ENCODE results near the gene MRPL47. TPM values are rescaled to one million over a fixed set of nuclear protein-coding genes. Genes with fewer than 3 reads are reported as not detected.

The MRPL47 gene
- total RNA-seq, 1 donor, result 40.6 TPM

DNA sequence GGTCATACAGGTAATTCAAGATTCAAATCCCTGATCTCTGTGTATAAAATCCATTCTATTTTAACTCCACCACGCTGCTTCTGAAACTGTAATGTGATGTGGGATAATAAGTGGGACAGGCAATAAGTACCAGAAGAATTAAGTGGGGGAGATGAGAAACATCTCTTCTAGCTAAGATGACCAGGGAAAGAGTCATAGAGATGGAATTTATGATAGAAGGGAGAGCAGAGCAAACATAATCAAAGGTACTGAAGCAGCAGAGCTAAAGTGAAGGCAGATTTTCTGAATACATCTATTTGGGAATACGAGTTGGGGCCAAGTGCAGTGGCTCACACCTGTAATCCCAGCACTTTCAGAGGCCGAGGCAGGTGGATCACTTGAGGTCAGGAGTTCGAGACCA lies 4.9 kb downstream of the MRPL47 start:
- H3K4me3 ChIP-seq (ENCODE audit: low read depth, low read length), result no peak overlapping the region
- TF ChIP-seq, protein P1, sequence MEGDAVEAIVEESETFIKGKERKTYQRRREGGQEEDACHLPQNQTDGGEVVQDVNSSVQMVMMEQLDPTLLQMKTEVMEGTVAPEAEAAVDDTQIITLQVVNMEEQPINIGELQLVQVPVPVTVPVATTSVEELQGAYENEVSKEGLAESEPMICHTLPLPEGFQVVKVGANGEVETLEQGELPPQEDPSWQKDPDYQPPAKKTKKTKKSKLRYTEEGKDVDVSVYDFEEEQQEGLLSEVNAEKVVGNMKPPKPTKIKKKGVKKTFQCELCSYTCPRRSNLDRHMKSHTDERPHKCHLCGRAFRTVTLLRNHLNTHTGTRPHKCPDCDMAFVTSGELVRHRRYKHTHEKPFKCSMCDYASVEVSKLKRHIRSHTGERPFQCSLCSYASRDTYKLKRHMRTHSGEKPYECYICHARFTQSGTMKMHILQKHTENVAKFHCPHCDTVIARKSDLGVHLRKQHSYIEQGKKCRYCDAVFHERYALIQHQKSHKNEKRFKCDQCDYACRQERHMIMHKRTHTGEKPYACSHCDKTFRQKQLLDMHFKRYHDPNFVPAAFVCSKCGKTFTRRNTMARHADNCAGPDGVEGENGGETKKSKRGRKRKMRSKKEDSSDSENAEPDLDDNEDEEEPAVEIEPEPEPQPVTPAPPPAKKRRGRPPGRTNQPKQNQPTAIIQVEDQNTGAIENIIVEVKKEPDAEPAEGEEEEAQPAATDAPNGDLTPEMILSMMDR (IDR thresholded peaks at IDR 0.05; ENCODE audit: insufficient read depth, low read length), result no peak
- DNase-seq (ENCODE audit: low read depth), result no peak

DNA sequence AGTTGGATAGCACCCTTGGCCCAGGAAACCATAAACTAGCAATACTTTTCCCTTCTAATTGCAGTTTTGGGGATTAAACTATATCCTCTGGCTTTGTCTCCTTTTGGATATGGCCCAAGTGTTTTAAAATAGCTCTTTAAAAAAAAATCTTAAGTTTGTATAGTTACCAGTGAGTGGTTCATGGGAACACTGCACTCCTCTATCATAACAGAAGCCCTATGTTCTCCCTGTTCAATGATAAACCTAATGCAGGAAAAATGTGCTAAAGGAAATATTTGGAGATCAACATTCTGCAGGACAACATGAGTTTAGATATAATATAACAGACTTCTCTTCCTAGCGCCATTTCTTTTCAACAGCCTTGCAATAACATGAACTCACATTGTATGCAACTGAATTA lies 13.1 kb downstream of the MRPL47 start:
- no peak overlapping the region for H3K4me3 ChIP-seq (ENCODE audit: low read depth, low read length)
- TF ChIP-seq, protein P1 (IDR thresholded peaks at IDR 0.05; ENCODE audit: insufficient read depth, low read length), result no peak
- no peak for DNase-seq (ENCODE audit: low read depth)

DNA sequence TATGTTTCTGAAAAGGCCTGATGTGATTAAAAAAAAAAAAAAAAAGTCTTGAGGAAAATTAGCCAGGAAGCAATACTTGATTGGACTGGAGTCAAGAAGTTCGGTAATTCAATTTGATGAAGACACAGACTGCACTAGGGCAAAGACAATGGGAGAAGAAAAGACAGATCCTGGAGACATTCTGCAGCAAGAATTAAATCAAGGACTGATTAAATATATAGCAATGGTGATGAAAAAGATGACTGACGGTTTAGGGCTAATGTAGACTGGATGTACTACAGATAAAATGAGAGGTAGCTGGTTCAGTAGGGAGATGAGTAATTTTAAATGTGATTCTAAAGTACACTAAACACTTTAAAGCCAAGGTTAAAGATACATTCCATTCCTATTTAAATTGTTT lies 13.8 kb downstream of the MRPL47 start:
- H3K4me3 ChIP-seq (ENCODE audit: low read depth, low read length), result no peak overlapping the region
- TF ChIP-seq, protein P1 (IDR thresholded peaks at IDR 0.05; ENCODE audit: insufficient read depth, low read length), result no peak
- DNase-seq (ENCODE audit: low read depth), result no peak

DNA sequence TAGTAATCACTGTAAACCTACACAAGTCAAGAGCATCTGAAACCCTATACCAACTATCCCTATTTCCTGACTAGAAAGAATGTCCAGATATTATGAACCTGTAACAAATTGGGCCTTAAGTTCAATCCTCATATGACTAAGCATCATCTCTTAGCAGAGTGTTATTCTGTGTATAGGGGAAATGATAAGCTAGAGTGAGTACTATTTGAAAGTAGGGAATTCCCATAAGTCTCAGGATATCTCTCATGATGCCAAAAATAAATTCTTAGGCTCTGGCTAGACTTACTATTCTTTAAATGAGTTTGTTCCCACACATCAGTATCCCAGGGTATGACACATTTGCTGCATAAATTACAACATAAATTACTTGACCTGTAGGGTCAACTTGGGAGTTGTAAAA lies 15.3 kb downstream of the MRPL47 start:
- no peak overlapping the region for H3K4me3 ChIP-seq (ENCODE audit: low read depth, low read length)
- TF ChIP-seq, protein P1 (IDR thresholded peaks at IDR 0.05; ENCODE audit: insufficient read depth, low read length), result no peak
- peak; percentile 47 for DNase-seq (ENCODE audit: low read depth)

DNA sequence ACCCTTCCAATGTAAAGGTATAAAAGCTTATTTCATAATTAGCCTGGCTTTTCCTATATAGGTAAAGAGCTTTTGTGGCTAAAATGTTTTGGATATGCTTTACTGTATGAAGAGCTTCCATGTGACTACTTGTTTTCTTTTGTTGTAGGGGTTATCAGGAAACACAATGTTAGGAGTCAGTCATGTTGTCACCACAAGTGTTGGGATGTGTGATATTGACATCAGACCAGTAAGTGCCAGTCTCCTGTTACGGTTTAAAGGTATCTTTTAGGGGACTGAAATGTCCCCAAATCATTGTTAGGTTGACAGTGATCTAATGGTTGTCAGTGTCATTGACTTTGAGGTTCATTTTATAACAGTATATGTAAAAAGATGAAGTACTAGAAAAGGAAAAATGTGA lies 23.4 kb downstream of the MRPL47 start:
- no peak for DNase-seq (ENCODE audit: low read depth)
- H3K4me3 ChIP-seq (ENCODE audit: low read depth, low read length), result no peak overlapping the region
- TF ChIP-seq, protein P1 (IDR thresholded peaks at IDR 0.05; ENCODE audit: insufficient read depth, low read length), result no peak

DNA sequence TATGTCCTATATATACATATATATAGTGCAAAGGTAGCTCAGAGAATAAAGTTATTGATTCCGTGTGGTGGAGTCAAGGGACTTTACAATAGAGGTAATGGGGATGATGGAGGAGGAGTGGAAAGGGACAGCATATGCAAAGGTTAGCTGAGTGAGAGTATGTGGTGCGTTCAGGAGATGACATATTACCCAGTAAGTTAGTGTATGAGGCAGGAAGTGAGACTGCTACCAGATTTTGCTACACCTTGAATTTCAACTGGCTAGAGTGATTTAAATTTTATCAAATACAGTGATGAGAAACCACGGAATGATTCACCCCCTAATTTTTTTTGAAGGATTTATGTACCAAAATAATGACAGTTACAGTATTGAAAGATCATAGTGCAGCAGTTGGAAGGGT lies 38.9 kb downstream of the MRPL47 start:
- H3K4me3 ChIP-seq (ENCODE audit: low read depth, low read length), result no peak overlapping the region
- DNase-seq (ENCODE audit: low read depth), result no peak
- TF ChIP-seq, protein P1 (IDR thresholded peaks at IDR 0.05; ENCODE audit: insufficient read depth, low read length), result no peak

DNA sequence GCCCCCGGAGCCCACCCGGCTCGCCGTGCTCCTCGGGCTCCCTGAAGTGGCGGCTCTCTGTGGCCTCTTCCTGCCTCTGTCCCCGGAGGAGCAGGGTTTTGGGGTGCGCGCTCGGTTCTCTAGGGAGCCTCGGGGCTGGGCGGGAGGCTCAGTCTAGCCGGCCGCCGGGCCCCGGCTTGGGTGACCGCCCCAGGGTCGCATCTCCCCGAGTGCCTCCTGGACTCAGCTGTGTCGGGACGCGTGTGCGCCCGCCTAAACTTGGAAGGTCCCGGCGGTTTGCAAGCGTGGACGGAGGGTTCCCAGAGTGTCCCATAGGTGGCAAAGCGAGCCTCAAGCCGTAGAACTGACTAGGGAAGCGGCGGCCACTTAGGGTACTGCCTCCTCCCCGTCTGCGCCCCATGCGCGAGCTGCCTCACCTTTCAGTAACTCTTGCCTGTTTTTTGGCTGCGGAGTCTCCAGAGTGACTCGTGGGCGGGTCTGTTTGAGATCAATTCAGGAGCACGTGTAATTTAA lies 41.1 kb downstream of the MRPL47 start:
- peak overlapping the region; percentile 88 for H3K4me3 ChIP-seq (ENCODE audit: low read depth, low read length)
- TF ChIP-seq, protein P1 (IDR thresholded peaks at IDR 0.05; ENCODE audit: insufficient read depth, low read length), result peak; percentile 73
- peak; percentile 66 for DNase-seq (ENCODE audit: low read depth)

All from fibroblast of the aortic adventitia (primary cell).